GM21367 (cell line): Measurements from ENCODE around the gene TANK.
"Not testable (repeated sequence)": the region's sequence is repeated elsewhere in the genome, so short reads cannot be mapped to it uniquely, and the experiment has no call there.

ENCODE experiments used
- ATAC-seq: cut with Tn5 transposase; IDR thresholded peaks from one replicate; pipeline ENCODE4 v1.9.1; 2021; ENCODE audit not compliant: unreplicated experiment

The TANK gene

DNA sequence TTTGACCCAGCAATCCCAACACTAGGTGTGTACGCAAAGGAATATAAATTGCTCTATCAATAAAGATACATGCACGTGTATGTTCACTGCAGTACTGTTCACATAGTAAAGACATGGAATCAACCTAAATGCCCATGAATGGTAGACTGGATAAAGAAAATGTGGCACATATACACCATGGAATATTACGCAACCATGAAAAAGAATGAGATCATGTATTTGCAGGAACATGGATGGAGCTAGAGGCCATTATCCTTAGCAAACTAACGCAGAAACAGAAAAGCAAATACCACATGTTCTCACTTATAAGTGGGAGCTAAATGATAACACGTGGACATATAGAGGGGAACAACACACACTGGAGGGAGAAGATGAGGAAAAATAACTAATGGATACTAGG is 27.8 kb upstream of the TANK start:
- ATAC-seq: not testable (repeated sequence)

DNA sequence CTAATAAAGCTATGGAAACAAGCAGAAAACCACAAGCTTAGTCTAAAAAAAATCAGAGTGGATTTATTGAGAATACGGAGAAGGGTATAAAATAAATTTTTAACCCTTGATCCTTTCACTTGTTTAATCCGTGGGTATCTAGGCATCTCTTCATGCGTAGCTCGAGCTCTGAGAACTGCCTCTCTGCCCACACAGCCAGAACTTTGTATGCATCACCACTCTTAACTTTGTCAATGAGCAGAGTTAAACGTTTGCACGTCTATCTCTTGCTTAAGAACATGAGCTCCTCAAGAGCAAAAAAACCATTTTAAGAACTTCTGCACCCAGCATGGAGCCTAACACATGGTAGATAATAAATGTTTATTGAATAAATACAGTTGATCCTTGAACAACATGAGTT is 26.9 kb upstream of the TANK start:
- ATAC-seq: no peak

DNA sequence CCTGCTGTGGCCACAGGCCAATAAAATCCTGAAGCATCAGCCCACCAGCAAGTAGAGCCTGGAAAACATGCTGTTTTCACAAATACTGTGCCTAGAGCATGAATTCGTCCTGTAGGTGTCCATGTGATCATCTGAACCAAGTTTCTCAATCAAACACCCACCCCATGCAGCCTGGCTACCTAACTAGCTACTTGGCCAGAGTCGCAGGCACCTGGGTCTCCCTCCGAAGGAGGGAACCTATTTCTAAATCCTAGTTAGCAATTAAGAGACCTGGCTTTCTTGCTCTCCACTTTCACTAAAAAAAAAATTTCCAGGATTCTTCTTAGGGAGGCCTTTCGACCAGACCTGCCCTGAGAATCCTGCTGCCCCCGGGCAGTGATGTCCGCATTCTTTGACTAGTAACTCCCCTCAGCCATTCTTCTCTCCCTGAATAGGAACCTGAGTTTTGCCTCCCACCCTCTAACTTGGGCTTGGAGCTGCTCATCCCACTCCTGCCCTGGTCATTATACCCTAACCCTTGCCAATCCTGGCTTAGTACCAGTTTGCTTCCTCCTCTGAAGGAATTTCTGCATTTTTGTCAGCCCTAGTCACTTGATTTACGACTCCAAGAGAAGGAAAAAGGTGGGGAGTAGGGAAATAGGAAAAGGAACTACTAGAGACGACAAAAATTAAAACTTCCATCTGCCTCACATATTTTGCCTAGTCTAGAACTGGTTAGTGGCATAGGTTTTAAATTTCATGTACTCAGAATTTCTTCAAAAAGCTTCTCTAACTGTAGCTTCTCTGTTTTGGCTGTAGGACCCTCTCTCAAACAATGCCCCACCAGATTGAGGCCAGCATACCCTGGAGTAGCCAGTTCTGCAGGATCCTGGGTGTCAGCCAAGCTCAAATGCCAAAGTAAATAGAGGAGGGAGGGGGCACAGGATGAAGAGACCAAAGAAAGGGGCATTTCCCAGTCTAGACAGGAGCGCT is 25.4 kb upstream of the TANK start:
- ATAC-seq: no peak

DNA sequence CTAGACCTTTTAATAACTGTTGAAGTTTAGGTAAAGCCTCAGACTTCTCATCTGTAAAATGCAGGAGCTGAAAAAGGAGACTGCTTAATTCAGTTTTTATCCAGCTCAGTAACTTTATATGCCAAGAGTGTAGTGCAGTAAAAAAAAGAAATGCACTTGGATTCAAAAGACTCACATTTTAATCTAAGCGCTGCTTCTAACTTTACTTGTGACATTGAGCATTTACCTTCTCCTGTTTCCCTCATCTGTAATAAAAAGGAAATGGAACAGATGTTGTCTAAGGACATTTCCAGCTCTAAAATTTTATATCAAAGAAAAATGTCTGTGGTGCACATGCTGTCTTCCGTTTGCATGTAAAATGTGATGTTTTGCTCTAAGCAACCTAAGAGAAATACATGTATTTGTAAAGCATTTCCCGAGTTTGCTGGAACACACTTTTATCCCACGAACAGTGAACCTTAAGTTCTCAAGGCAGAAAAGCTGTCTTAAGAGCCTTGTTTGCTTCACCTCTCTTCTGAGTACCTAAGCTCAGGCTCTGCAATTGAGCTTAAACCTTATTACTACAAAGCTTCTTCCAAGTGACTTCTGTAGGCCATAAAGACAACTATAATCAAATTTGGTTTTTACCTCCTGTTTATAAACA is 24.2 kb upstream of the TANK start:
- no peak for ATAC-seq

DNA sequence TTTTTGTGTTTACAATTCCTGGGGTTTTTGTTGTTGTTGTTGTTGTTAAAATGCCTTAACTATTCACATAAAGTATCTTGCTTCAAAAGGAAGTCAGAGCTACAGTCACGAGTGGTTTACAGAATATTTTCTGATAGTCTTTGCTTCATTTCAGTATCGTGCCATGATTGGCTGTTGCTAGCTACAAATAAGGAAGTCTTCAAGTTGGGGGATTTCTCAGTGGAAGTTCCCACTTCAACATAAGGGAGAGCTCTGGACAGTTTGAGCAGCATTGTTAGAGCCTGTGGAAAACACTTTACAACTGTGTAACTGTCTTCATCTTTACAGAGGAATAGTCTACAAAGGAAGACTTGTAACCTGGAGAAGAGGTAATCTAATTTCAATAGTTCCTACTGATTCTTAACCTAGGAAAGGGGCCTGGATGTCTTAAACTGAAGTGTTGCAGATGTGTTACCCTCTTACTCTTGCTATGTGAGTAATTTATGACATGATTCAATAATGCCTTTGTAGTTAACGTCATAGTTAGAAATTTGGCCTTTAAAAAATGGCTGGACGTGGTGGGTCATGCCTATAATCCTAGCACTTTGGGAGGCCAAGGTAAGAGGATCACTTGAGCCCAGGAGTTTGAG is 23.4 kb upstream of the TANK start:
- peak; percentile 77 for ATAC-seq

DNA sequence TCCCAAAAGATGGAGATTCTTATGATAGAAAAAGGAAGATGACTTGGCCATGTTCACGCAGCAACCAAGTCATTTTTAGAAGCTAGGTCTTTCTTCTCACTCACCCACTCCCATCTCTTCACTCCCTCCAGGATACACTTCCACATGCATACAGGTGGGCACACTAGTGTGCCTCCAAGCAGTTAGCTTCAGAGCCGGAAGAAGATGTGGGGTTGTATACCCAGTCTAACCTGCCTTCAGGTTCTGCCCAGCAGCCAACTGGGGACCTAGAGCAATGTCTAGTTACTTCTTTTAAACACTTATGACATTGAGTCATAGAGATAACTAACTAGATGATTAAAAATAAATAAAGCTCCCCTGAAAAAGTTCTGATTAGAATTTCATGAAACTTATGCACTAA is 21.8 kb upstream of the TANK start:
- ATAC-seq: peak; percentile 28

DNA sequence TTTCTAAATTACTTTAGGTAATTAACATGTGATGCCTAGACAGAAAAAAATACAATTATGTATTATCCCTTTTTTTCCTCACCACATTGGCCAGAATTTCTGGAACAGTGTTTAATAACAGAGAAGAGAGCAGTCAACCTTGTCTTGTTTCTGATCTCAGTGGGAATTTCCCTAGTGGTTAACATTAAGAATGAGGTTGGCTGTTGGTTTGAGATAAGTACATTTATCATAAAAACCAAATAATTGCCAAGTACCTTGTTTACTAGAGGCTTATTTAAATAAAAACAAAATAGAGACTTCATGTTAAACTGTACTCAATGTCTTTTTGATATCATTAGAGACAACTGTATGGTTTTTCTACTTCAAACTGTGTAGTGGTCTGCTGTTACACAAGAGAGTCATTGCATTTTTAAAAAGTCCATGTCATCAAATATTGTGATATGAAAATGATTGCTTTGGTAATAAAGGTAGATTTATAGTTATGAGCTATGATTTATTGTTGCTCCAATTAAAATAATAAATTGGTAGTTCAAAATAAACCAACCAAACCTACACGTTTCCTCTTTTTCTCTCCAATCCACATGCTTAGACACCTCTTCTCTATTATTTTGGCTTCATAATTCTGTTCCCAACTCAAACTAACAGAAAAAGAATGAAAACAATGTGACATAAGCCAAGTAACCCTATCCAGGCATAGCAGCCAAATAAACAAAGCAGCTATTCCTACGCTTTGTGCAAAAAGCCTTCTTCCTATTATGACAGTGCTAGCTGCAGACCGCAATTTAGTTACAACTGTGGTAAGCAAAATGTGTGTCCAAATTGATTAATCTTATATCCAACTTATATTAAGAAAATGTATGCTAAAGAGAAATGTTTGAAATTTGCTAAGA is 20.9 kb upstream of the TANK start:
- ATAC-seq: peak; percentile 23

DNA sequence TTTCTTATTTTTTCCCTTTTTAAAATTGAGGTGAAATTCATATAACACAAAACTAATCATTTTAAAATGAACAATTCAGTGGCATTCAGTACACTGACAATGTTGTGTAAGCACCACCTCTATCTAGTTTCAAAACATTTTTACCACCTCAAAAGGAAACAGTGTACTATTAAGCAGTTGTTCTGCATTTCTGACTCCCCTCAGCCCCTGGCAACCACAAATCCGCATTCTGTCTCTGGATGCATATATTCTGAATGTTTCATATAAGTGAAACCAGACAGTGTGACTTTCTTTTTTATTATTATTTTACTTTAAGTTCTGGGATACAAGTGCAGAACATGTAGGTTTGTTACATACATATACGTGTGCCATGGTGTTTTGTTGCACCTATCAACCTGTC is 19.2 kb upstream of the TANK start:
- peak; percentile 37 for ATAC-seq

DNA sequence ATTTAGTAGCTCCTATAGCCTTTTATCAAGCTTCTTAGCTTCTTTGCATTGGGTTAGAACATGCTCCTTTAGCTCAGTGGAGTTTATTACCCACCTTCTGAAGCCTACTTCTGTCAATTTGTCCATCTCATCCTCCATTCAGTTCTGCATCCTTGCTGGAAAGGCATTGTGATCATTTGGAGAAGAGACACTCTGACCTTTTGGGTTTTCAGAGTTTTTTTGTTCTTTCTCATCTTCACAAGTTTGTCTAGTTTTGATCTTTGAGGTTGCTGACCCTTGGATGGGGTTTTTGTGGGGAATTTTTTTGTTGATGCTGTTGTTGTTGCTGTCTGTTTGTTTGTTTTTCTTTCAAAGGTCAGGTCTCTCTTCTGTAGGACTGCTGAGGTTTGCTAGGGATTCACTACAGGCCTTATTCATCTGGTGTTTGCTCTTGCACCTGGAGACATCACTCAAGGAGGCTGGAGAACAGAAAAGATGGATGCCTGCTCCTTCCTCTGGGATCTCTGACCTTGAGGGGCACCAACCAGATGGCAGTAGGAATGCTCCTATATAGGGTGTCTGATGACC is 13.9 kb upstream of the TANK start:
- no peak for ATAC-seq

DNA sequence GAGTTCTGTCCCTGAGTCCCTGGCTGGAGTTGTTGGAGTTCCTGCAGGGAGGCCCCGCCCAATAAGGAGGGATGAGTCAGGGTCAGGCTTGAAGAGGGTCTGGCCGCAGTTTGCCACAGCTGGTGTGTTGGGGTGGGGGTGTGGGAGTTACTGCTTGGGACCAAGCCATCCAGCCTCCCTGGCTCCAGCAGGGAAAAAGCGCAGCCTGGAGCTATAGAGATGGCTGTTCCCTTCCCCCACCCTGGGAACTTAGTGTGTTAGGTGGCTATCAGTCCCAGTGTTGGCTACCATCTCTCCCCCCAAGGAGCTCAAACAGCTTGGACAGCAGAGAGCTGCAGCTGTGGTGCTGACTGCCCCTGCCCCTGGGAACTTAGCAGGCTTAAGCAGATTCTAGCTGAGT is 13.2 kb upstream of the TANK start:
- ATAC-seq: no peak

DNA sequence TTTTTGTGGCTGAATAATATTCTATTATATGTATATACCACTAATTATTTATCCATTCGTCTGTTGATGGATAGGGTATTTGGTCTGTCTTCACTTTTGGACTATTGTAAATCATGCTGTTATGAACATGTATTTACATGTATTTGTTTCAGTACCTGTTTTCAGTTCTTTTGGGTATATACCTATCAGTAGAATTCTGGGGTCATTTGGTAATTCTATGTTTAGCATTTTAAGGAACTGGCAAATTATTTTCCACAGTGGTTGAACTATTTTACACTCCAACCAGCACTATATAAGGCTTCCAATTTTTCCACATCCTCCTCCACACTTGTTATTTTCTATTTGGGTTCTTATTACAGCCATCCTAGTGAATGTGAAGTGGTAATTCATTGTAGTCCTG is 12.4 kb upstream of the TANK start:
- peak; percentile 71 for ATAC-seq

DNA sequence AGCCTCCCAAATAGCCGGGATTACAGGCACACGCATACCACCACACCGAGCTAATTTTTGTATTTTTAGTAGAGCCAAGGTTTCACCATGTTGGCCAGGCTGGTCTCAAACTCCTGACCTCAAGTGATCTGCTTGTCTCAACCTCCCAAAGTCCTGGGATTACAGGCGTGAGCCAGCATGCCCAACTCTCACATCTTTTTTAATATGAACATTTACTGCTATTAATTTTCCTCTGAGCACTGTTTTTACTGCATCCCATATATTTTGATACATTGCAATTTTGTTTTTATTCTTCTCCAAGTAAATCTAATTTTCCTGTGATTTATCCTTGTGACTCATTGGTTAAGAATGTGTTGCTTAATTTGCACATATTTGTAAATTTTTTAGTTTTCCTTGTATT is 9.5 kb upstream of the TANK start:
- no peak for ATAC-seq

DNA sequence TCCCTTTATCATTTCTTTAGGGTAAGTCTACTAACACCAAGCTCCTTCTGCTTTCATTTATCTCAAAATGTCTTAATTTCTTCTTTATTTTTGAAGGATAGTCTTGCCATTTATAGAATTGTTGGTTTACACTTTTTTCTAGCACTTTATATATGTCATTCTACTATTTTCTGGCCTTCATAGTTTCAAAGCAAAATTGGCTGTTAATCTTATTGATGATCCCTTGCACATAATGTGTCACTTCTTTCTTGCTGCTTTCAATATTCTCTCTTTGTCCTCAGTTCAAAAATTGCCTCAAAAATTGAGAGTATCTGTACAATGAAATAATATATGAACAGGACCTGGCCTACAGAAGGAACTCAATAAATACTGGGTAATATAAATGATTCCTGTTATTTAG is 7.9 kb upstream of the TANK start:
- ATAC-seq: no peak

DNA sequence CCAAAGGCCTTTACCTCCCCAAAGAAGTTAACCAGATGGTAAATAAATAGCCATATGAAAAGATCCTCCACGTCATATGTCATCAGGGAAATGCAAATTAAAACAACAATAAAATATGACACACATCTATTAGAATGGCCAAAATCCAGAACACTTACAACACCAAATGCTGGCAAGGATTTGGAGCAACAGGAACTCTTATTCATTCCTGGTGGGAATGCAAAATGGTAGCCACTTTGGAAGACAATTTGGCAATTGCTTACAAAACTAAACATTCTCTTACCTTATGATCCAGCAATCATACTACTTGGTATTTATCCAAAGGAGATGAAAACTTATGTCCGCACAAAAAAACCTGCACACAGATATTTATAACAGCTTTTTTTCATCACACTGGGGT is 1.3 kb upstream of the TANK start:
- ATAC-seq: no peak

DNA sequence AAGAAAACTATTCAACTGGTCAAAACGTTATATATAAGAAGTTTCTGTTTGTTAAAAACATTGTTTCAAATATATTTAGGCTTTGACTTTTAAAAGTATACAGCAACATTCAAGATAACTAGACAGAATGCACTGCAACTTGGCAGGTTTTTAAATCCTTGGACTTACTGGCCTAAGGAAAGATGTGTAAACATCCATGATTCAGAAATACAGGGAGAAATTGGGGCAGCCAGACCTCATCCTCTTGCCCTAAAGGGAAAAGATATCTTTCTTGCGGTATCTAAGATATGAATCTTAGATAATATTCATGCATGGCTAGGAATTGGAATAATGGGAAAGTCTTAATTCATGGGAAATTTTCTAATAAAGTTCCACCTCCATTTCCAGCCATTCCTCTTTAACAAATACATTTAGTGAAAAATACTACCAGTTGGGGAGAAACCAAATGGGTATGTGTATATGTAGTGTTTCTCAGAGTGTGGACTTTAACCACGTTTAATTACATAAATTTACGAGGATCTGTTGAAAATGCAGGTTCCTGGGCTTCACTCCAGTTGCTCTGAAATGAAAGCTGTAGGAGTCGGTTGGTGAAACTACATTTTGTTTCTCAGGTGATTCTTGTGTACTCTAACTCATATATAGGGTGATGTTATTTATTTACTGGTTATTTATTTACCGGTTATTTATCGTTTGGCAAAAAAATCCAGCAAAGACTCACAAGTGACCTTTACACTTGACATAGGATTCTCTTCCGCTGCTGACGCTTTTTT is 587 bp upstream of the TANK start:
- ATAC-seq: peak; percentile 0

DNA sequence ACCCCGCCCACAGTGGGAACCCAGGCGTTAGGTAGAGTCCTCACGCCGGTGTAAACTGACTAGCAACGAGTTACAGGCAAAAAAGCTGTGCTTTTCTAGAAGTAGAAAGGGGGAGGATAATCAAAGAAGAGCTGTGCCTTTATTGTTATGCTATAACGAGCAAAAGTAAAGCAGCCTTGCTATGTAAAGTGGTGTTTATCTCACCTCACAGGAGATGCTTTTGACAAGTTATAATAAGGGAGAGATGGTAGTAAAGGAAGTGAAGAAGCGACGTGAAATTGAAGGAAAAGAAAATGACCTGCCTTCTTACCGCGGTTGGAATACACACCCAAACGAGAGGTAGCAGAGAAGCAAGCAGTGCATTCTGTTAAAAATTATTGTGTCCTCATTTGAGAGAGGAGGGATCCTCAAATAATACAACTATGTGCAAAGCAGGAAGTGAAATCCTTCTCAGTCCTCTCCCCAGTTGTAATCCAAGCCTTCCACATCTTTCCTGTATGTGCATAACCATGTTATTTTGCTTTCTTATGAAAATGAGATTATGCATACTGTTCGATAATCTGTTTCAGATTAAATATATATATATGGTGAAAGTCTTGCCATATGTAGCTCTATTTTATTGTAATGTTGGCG is 962 bp downstream of the TANK start:
- ATAC-seq: no peak

DNA sequence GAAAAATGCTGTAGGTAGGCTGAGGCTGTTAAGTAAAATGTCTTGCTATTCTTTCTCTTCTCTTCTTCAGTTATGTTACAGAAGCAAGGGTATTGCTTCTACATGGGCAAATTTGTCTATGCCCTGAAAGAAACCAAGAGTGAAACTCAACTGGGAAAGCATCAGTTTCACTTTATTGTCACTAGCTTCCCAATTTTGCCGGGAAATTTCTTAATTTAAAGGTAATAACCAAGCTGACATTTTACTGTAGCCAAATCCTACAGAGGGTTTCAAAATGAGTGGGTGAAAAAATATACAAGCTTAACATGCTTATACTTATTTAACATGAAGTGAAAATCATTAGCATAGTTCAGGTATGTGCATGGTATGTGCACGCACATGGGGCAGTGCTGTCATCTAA is 3.2 kb downstream of the TANK start:
- no peak for ATAC-seq

DNA sequence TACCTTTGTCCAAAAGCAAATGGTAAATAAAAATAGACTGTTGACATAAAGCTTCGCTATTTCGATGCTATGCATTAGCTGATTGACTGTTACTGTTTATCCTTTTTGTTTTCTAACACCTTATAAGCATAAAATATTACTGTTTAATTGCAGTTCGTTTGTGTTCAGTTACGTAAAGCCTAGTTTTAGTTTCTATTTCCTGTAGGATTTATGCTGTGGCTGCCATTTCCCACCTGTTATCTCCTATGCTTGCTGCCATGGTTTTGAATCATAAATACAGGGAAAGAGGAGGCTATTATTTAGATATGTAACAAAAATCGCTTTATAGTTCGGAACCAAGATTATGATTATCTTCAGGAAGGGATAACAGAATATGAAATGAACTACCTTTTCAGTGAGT is 3.9 kb downstream of the TANK start:
- no peak for ATAC-seq

DNA sequence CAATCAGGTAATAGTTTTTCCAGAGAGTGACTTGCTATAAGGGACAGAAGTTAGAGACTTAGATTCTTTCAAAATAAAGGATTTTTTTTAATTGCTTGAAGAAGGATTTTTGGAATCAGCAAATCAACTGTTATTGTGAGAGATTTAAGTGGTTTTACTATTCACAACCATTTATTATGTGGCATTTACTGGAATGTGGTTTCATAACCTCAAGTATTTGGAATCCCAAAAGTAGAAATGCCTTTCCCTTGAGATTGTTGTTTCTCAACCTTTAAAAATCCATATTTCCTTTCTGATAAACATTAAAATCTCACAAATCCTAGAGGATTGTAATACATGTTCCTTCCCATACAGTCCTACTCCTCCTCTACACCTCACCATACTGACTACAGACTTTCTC is 5.0 kb downstream of the TANK start:
- no peak for ATAC-seq
